IPS-NIHi11 (cell line): ENCODE measurements around the gene AKR1C2.
"Not testable (repeated sequence)": the region's sequence is repeated elsewhere in the genome, so short reads cannot be mapped to it uniquely, and the experiment has no call there.

Source experiments
- DNase-seq: peaks from one replicate; pipeline ENCODE4 v3.0.0; 2012; ENCODE audit warnings: mixed read lengths, low spot score

AKR1C2 gene

DNA sequence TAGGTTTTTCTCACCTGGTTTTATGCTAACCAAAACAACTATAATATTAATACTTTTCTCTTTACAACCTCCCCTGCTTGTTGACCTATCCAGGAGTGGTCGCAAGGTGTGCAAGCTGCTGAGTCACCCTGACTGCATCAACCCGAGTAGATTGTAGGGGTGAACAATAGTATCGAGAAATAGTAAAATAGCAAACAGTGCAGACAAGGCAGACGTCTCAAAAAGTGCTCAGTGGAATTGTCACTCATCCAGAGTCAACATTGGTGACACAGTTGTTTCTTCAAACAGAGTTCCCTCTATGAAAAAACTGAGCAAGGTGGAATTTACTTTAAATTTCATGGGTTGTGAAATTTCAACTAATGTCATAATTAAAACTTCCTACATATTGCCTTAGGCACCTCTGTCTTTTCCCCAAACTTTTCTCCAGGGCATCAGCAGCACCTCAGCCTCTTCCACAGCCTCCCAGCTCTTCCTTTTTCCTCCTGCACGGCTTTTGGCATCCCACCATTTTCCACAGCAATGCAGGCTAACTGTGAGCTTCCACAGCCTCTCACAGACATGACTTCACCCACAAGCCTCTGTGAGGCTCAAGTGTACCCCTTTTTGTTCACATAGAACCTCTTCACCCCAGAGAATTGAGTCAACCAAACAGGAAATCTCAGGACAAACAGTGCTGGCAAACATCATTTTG is 46.6 kb downstream of the AKR1C2 start:
- not testable (repeated sequence) for DNase-seq

DNA sequence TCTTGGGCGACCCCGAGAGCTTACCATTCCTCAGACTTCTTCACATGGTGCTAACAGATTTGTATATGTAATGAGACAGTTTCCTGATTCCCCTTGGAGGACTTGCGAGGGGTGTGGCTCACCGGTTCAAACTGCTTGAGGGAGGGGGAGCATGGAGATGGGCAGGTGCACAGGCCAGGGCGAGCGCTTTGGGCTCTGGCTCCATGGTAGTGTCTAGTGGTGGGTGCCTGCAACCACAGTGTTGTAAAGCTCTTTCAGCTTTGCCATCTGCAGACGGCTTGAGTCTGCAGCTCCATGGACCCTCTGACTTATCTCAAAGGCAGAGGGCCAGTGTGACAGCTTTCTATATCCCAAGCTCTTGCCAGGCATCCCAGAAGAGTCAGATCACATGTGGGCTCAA is 47.6 kb downstream of the AKR1C2 start:
- DNase-seq, result not testable (repeated sequence)

- DNase-seq, result no peak
Measured at GRCh38 chr10:4953405-4953804, 50.3 kb downstream of the AKR1C2 start.

- DNase-seq, result not testable (repeated sequence)
Measured at GRCh38 chr10:4951512-4952162, 52.0 kb downstream of the AKR1C2 start.

DNA sequence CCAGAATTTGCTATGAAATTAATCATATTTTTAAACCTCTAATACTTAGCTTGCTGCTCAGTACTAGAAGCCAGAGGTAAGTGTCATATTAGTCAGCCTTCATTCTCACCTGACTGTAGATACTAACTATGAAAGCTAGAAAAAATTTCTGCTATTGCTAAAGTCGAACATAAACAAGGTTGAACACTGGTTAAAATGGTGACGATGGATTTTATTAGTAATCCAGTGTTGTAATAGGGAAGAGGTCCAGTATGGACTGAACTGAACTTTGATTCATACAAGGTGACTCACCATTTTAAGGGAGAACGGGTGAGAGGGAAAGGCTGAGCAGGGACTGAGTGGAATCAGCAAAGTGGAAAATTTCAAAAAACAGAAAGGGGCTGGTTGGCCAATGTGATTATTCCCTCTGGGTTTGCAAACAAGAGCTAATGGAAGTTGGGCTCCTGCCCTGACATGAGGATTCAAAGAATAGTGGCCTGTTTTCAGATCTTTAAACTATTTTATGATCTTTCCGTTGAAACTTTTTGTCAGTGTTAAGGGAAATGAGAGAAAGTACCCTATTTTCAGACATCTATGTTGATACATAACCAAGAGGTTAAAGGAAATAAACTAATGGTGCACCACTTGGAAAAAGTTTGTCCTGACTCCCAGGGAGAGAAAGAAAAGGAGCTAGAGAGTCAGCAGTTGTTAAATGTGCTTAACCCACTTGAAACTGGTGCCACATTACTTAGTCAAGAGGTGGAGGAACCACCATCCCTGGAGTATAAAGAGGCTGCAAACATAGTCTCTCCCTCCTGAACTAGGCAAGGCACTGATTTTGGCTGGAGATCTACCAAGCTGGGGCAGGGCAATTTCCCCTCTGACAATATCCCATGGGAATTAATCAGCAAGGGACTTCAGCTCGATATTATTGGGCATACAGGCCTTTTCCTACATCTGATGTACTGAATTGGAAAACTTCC is 55.7 kb downstream of the AKR1C2 start:
- no peak for DNase-seq

GRCh38 chr10:4947039-4947634 is 56.5 kb downstream of the AKR1C2 start:
- DNase-seq, result no peak

DNA sequence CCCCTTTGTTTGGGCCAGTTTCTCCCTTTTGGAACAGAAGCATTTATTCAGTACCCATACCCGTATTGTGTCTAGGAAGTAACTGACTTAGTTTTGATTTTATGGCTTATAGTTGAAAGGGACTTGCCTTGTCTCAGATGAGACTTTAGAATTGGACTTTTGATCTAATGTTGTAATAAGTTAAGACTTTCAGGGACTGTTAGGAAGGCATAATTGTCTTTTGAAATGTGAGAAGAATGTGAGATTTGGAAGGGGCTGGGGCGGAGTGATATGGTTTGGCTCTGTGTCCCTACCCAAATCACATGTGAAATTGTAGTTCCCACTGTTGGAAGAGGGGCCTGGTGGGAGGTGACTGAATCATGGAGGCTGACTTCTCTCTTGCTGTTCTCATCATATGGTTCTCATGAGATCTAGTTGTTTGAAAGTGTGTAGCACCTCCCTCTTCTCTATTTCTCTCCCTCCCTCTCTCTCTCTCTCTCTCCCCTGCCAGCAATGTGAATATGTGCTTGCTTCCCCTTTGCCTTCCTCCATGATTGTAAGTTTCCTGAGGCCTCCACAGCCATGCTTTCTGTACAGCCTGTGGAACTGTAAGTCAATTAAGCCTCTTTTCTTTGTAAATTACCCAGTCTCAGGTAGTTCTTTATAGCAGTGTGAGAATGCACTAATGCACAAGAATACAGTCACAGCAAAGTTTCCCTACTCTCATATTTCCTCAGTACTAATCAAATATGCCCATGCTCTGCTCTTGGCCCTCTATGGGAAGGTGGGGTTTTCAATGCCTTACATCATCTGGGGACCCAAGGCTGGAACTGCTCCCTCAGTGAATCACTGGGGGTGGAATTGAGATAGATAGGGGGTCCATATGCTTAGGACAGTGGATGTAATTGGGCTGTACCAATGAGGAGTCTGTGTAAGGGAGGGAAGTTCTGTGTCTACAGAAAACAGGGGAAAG is 57.6 kb downstream of the AKR1C2 start:
- DNase-seq, result no peak

DNA sequence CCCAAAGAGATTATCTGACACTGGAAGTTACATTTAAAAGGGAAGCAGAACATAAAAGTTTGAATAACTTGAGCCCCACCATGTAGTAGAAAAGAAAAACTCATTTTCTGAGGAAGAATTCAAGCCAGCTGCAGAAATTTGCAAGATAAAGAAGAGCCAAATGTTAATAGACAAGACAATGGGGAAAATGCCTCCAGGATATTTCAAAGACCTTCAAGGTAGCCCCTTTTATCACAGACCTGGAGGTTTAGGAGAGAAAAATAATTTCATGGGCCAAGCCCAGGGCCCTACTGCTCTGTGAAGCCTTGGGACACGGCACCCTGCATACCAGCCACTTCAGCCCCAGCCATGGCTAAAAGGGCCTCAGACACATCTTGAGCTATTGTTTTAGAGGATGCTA is 58.8 kb downstream of the AKR1C2 start:
- DNase-seq, result no peak

GRCh38 chr10:4943821-4944220 is 59.8 kb downstream of the AKR1C2 start:
- DNase-seq, result no peak

GRCh38 chr10:4943416-4943815 is 60.2 kb downstream of the AKR1C2 start:
- DNase-seq, result not testable (repeated sequence)

- DNase-seq, result not testable (repeated sequence)
Measured at GRCh38 chr10:4942931-4943330, 60.7 kb downstream of the AKR1C2 start.

DNA sequence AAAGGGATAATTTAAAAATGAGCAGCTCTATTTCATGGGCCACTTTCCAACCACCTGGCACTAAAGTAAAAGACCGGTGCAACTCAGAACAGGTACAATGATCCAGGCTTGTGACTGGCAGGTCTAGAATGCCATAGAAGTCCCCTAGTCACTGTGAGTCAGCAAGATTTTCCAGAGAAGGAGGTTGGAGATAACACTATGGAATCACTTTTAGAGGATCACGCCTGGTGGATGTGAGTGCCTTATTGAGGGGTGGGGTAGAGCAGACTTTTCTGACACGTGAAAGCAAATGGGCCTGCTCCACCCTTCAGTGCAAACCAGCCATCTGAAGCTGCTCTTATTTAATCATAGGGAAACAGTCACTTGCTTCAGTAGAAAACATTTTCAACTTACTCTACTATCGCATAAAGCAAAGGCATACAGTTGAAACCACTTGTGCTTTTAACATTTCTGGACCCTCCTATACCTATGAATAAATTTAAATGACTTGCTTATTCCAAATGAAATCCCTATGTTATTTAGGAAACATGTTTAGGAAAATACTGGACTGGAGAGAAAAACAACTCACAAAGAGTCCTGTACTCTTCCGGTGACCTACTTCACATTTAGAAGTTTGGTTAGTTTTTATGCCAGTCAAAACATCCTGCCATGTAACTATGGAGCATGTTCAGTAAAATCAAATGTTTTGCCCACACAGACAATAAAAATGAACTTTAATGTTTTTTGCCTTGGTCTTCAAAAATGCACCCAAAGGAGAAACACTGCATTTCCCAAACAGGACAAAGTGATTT is 61.9 kb downstream of the AKR1C2 start:
- no peak for DNase-seq

DNA sequence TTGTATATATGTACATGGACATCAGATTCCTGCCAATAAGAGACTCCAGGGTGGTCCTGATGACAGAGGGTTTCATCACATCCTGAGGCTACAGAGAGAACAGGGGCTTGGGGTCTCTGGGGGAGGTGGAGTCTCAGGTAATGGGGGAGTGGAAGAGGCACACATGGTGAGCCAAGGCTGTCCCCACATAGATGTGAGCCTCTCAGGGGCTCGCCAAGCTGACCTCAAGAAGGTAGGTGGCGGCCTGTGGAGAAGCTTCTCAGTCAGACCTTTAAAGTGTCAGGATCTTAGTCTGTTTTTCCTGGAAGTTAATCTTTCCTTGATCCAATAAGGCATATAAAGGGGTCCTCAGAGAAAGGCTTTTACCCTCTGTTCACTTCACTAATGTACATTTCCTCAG is 62.7 kb downstream of the AKR1C2 start:
- not testable (repeated sequence) for DNase-seq

DNA sequence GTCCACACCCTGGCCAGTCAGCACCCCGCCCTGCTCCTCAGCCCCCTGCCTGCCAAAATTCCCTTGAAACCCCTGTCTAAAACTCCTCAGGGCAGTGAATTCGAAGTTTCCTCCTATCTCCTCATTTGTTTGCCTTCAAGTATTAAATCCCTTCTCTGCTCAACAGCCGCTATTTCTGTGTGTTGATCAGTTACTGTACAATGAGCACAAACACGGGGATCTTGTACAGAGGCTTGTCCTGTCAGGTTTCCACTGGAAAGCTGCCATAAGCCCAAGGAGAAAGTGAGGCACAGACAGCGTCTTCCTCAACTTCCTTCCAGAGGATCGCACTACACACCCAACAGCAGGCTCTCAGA is 63.6 kb downstream of the AKR1C2 start:
- not testable (repeated sequence) for DNase-seq

- DNase-seq, result no peak
Measured at GRCh38 chr10:4939224-4940072, 64.2 kb downstream of the AKR1C2 start.
